ENCODE measurements around the gene TTLL5.
A peak's percentile ranks its signal among the peaks of the same experiment; 100 is the strongest.

The TTLL5 gene

GRCh38 chr14:75984674-75985073, 323.6 kb downstream of the TTLL5 start:
- H3K4me1 ChIP-seq (ENCODE audit: control insufficient read depth, insufficient read depth, low read length) = peaks cover 17% of the 10 kb centered on the region
- H3K27me3 ChIP-seq (ENCODE audit: control insufficient read depth, insufficient read depth, low read length) = no peaks in the 10 kb centered on the region
- H3K36me3 ChIP-seq (ENCODE audit: control insufficient read depth, insufficient read depth, low read length) = no peaks in the 10 kb centered on the region

GRCh38 chr14:75985618-75986438, 324.8 kb downstream of the TTLL5 start, which contains the start of gene IFT43:
Gene IFT43 (plus strand): TSS chr14:75985763. CDS start chr14:75985787, 24 bp downstream.
- no peaks in the 10 kb centered on the region for H3K36me3 ChIP-seq (ENCODE audit: control insufficient read depth, insufficient read depth, low read length)
- H3K9me3 ChIP-seq (ENCODE audit: control insufficient read depth, low read length) = no peaks in the 10 kb centered on the region
- H3K9ac ChIP-seq (ENCODE audit: low read length) = peak within 1 kb of the TSS; percentile 85
- H3K4me1 ChIP-seq (ENCODE audit: control insufficient read depth, insufficient read depth, low read length) = peaks cover 15% of the 10 kb centered on the region
- no peaks in the 10 kb centered on the region for H3K27me3 ChIP-seq (ENCODE audit: control insufficient read depth, insufficient read depth, low read length)
- peak within 1 kb of the TSS; percentile 85 for H3K4me3 ChIP-seq (ENCODE audit: low read length)

More at GRCh38 chr14:75984674-75985073, 323.6 kb downstream of the TTLL5 start:
- no peaks in the 10 kb centered on the region for H3K9me3 ChIP-seq (ENCODE audit: control insufficient read depth, low read length)
- no peak overlapping the region for H3K9ac ChIP-seq (ENCODE audit: low read length)
- no peak overlapping the region for H3K4me3 ChIP-seq (ENCODE audit: low read length)

GRCh38 chr14:75986439-75986765, 325.4 kb downstream of the TTLL5 start:
- Histone ChIP-seq H3K4me3 (ENCODE audit: low read length) (peak overlapping the region; percentile 85), H3K9ac (ENCODE audit: low read length) (peak overlapping the region; percentile 85), H3K27me3 (ENCODE audit: control insufficient read depth, insufficient read depth, low read length) (no peaks in the 10 kb centered on the region), H3K4me1 (ENCODE audit: control insufficient read depth, insufficient read depth, low read length) (peaks cover 10% of the 10 kb centered on the region), H3K36me3 (ENCODE audit: control insufficient read depth, insufficient read depth, low read length) (no peaks in the 10 kb centered on the region), H3K9me3 (ENCODE audit: control insufficient read depth, low read length) (no peaks in the 10 kb centered on the region)

- peaks cover 8% of the 10 kb centered on the region for H3K4me1 ChIP-seq (ENCODE audit: control insufficient read depth, insufficient read depth, low read length)
Observed at GRCh38 chr14:75987201-75987970, 326.3 kb downstream of the TTLL5 start.

GRCh38 chr14:75989134-75989533, 328.1 kb downstream of the TTLL5 start:
- Histone ChIP-seq H3K4me3 (ENCODE audit: low read length) (no peak overlapping the region), H3K4me1 (ENCODE audit: control insufficient read depth, insufficient read depth, low read length) (peaks cover 18% of the 10 kb centered on the region), H3K27me3 (ENCODE audit: control insufficient read depth, insufficient read depth, low read length) (no peaks in the 10 kb centered on the region), H3K9me3 (ENCODE audit: control insufficient read depth, low read length) (no peaks in the 10 kb centered on the region), H3K9ac (ENCODE audit: low read length) (no peak overlapping the region), H3K36me3 (ENCODE audit: control insufficient read depth, insufficient read depth, low read length) (no peaks in the 10 kb centered on the region)

More at GRCh38 chr14:75987201-75987970, 326.3 kb downstream of the TTLL5 start:
- Histone ChIP-seq H3K4me3 (ENCODE audit: low read length) (no peak overlapping the region), H3K36me3 (ENCODE audit: control insufficient read depth, insufficient read depth, low read length) (no peaks in the 10 kb centered on the region), H3K9ac (ENCODE audit: low read length) (no peak overlapping the region), H3K9me3 (ENCODE audit: control insufficient read depth, low read length) (no peaks in the 10 kb centered on the region), H3K27me3 (ENCODE audit: control insufficient read depth, insufficient read depth, low read length) (no peaks in the 10 kb centered on the region)

GRCh38 chr14:75990297-75990696, 329.3 kb downstream of the TTLL5 start:
- no peaks in the 10 kb centered on the region for H3K36me3 ChIP-seq (ENCODE audit: control insufficient read depth, insufficient read depth, low read length)
- H3K9ac ChIP-seq (ENCODE audit: low read length) = no peak overlapping the region
- no peak overlapping the region for H3K4me3 ChIP-seq (ENCODE audit: low read length)
- H3K9me3 ChIP-seq (ENCODE audit: control insufficient read depth, low read length) = no peaks in the 10 kb centered on the region
- H3K4me1 ChIP-seq (ENCODE audit: control insufficient read depth, insufficient read depth, low read length) = peaks cover 19% of the 10 kb centered on the region
- H3K27me3 ChIP-seq (ENCODE audit: control insufficient read depth, insufficient read depth, low read length) = no peaks in the 10 kb centered on the region

GRCh38 chr14:75991753-75992152, 330.7 kb downstream of the TTLL5 start:
- H3K9me3 ChIP-seq (ENCODE audit: control insufficient read depth, low read length) = no peaks in the 10 kb centered on the region
- no peaks in the 10 kb centered on the region for H3K27me3 ChIP-seq (ENCODE audit: control insufficient read depth, insufficient read depth, low read length)
- no peak overlapping the region for H3K9ac ChIP-seq (ENCODE audit: low read length)
- no peaks in the 10 kb centered on the region for H3K36me3 ChIP-seq (ENCODE audit: control insufficient read depth, insufficient read depth, low read length)
- peaks cover 13% of the 10 kb centered on the region for H3K4me1 ChIP-seq (ENCODE audit: control insufficient read depth, insufficient read depth, low read length)
- H3K4me3 ChIP-seq (ENCODE audit: low read length) = no peak overlapping the region

- H3K36me3 ChIP-seq (ENCODE audit: control insufficient read depth, insufficient read depth, low read length) = no peaks in the 10 kb centered on the region
- H3K9me3 ChIP-seq (ENCODE audit: control insufficient read depth, low read length) = no peaks in the 10 kb centered on the region
- peaks cover 12% of the 10 kb centered on the region for H3K4me1 ChIP-seq (ENCODE audit: control insufficient read depth, insufficient read depth, low read length)
- H3K9ac ChIP-seq (ENCODE audit: low read length) = no peak overlapping the region
- no peak overlapping the region for H3K4me3 ChIP-seq (ENCODE audit: low read length)
- no peaks in the 10 kb centered on the region for H3K27me3 ChIP-seq (ENCODE audit: control insufficient read depth, insufficient read depth, low read length)
Observed at GRCh38 chr14:75993567-75994041, 332.6 kb downstream of the TTLL5 start.

- H3K4me1 ChIP-seq (ENCODE audit: control insufficient read depth, insufficient read depth, low read length) = peaks cover 12% of the 10 kb centered on the region
- no peaks in the 10 kb centered on the region for H3K27me3 ChIP-seq (ENCODE audit: control insufficient read depth, insufficient read depth, low read length)
- no peak overlapping the region for H3K9ac ChIP-seq (ENCODE audit: low read length)
- no peak overlapping the region for H3K4me3 ChIP-seq (ENCODE audit: low read length)
- no peaks in the 10 kb centered on the region for H3K9me3 ChIP-seq (ENCODE audit: control insufficient read depth, low read length)
- H3K36me3 ChIP-seq (ENCODE audit: control insufficient read depth, insufficient read depth, low read length) = no peaks in the 10 kb centered on the region
Observed at GRCh38 chr14:75995372-75996041, 334.5 kb downstream of the TTLL5 start.

GRCh38 chr14:75996488-75996887, 335.4 kb downstream of the TTLL5 start:
- Histone ChIP-seq H3K36me3 (ENCODE audit: control insufficient read depth, insufficient read depth, low read length) (no peaks in the 10 kb centered on the region), H3K9ac (ENCODE audit: low read length) (no peak overlapping the region)

GRCh38 chr14:75999511-76000190, 338.6 kb downstream of the TTLL5 start:
- no peaks in the 10 kb centered on the region for H3K9me3 ChIP-seq (ENCODE audit: control insufficient read depth, low read length)
- H3K9ac ChIP-seq (ENCODE audit: low read length) = no peak overlapping the region
- H3K36me3 ChIP-seq (ENCODE audit: control insufficient read depth, insufficient read depth, low read length) = no peaks in the 10 kb centered on the region
- H3K4me3 ChIP-seq (ENCODE audit: low read length) = no peak overlapping the region
- no peaks in the 10 kb centered on the region for H3K4me1 ChIP-seq (ENCODE audit: control insufficient read depth, insufficient read depth, low read length)
- no peaks in the 10 kb centered on the region for H3K27me3 ChIP-seq (ENCODE audit: control insufficient read depth, insufficient read depth, low read length)

More at GRCh38 chr14:75996488-75996887, 335.4 kb downstream of the TTLL5 start:
- Histone ChIP-seq H3K4me3 (ENCODE audit: low read length) (no peak overlapping the region), H3K9me3 (ENCODE audit: control insufficient read depth, low read length) (no peaks in the 10 kb centered on the region), H3K4me1 (ENCODE audit: control insufficient read depth, insufficient read depth, low read length) (peaks cover 12% of the 10 kb centered on the region), H3K27me3 (ENCODE audit: control insufficient read depth, insufficient read depth, low read length) (no peaks in the 10 kb centered on the region)

Data from mucosa of stomach (tissue), 1 donor.